IMR-90 (cell line): ENCODE measurements around the gene RBMS3. TPM values are rescaled to one million over a fixed set of nuclear protein-coding genes. Genes with fewer than 3 reads are reported as not detected.

Source experiments
- MAFK ChIP-seq: IDR thresholded peaks from 2 replicates; pipeline ENCODE4 v1.6.1; 2012; ENCODE audit warnings: low read depth, low read length, improper control_type of control experiment
- MAZ ChIP-seq: IDR thresholded peaks from 2 replicates; pipeline ENCODE4 v1.6.1; 2012; ENCODE audit warnings: low read depth, mild to moderate bottlenecking, low read length, improper control_type of control experiment, moderate library complexity, borderline replicate concordance
- RAD21 ChIP-seq: IDR thresholded peaks from 2 replicates; pipeline ENCODE4 v1.6.1; 2012; ENCODE audit warnings: low read length, improper control_type of control experiment
- SMC3 ChIP-seq: fragments of 150-350 bp; IDR thresholded peaks from 2 replicates; pipeline ENCODE4 v1.6.1; 2016; ENCODE audit warnings: low read depth, mild to moderate bottlenecking, antibody characterized with exemption, low read length, moderate library complexity
- USF2 ChIP-seq: fragments of 150-350 bp; IDR thresholded peaks from 2 replicates; pipeline ENCODE4 v1.6.1; 2017; ENCODE audit warnings: mild to moderate bottlenecking, antibody characterized with exemption, low read length, low read depth
- polyA plus RNA-seq, 3 experiments: library from polyadenylated mRNA; depleted of rRNA; stranded (reverse); fragments of >200 nt; gene quantifications; 2 replicates each; pipeline ENCODE4 v1.2.3, GENCODE V29; 2012; ENCODE audit warnings: low replicate concordance in 1 of 3
- total RNA-seq: library from RNA; depleted of rRNA; stranded (reverse); fragments of >200 nt; gene quantifications from 2 replicates; pipeline ENCODE4 v1.2.3, GENCODE V29; 2012

The RBMS3 gene
- total and polyA plus RNA-seq, 2 of the 4 experiments (the other 2 are of a cell fraction) = 15.2 to 127 TPM

GRCh38 chr3:29619676-29620075 lies 338.8 kb downstream of the RBMS3 start (continued):
- TF ChIP-seq MAZ = no peak
- no peak for TF ChIP-seq USF2
- no peak for TF ChIP-seq SMC3
- TF ChIP-seq RAD21 = no peak
- TF ChIP-seq MAFK = no peak
